Tibial artery (tissue), 4 donors: Measurements from ENCODE around the gene ALX3.

ENCODE experiments used
- DNase-seq, 2 donors: peaks; one replicate each; pipeline ENCODE4 v3.0.0-alpha.2; 2019
- H3K27ac ChIP-seq, 2 donors: fragments of 200-600 bp; sonication (generic) in 1 of 2; 1 replicate in 1 of 2; 2 replicates in 1 of 2; pipeline ENCODE4 v1.5.1; 2018 to 2019; ENCODE audit warnings: mild to moderate bottlenecking in 1 of 2
- H3K27me3 ChIP-seq, 2 donors: fragments of 200-600 bp; sonication (generic) in 1 of 2; one replicate each; pipeline versions ENCODE4 v1.5.1 to v1.6.0; 2016 to 2019
- H3K36me3 ChIP-seq, 3 donors: fragments of 200-600 bp; sonication (generic) in 2 of 3; one replicate each; pipeline ENCODE4 v1.5.1; 2016 to 2019; ENCODE audit warnings: mild to moderate bottlenecking in 2 of 3
- H3K4me1 ChIP-seq, 4 donors: fragments of 200-600 bp; sonication (generic) in 2 of 4; 1 replicate in 3 of 4; 2 replicates in 1 of 4; pipeline ENCODE4 v1.5.1; 2016 to 2019
- H3K4me3 ChIP-seq, 2 donors: fragments of 200-600 bp; sonication (generic) in 1 of 2; 1 replicate in 1 of 2; 2 replicates in 1 of 2; pipeline ENCODE4 v1.5.1; 2018 to 2019; ENCODE audit warnings: mild to moderate bottlenecking in 2 of 2
- H3K9me3 ChIP-seq, 3 donors: fragments of 200-600 bp; sonication (generic) in 1 of 3; one replicate each; pipeline ENCODE4 v1.5.1; 2016 to 2019
- intact Hi-C: fragments of 100-400 bp; cut with DNase I; formaldehyde crosslinking; loops from one replicate; pipeline ENCODE4 v1.15.0; 2023; ENCODE audit warnings: low total_unique reads
- TF ChIP-seq, protein P1 (sequence below), 2 experiments: fragments of 200-600 bp in 1 of 2; fragments of 450-650 bp in 1 of 2; IDR thresholded peaks; one replicate each; pipeline ENCODE4 v1.5.1; 2017 to 2019; ENCODE audit warnings: antibody characterized with exemption in 2 of 2, mild to moderate bottlenecking in 1 of 2, moderate library complexity in 1 of 2

ALX3 gene

DNA sequence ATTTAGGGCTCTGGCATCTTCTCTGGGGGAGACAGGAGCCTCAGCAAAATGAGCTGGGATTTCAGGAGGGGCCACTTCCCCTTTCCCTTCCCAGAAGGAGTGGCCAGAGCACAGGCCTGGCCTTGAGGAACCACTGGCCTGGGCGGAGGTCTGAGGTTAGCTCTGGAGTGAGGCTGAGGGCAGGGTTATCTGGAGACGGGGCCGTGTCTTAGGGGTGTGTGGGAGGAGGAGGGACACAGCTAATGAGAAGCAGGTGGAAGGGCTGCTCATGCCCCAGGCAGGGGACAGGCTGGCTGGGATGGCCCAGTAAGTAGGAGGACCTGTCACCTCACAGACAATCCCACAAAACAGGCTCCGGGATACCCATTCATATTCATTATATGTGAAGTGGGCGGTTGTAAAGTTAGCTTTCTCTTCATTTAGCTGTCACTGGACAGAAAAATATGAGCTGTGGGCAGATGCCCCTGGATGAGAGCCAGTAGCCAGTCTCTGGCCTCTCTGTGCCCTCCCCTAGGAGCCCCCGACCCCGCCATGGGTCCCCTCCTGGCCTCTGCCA, 12.4 kb downstream of the ALX3 start:
- Histone ChIP-seq H3K36me3 (peaks cover 50 to 82% (median 51%) of the 10 kb centered on the region in 3 donors), H3K4me3 (no peak overlapping the region), H3K27ac (no peak overlapping the region), H3K9me3 (no peaks in the 10 kb centered on the region), H3K4me1 (peaks cover 0 to 5% (median 0%) of the 10 kb centered on the region in 4 donors), H3K27me3 (no peaks in the 10 kb centered on the region)
- intact Hi-C loops, result no loop called here
- DNase-seq, result no peak
- TF ChIP-seq, protein P1, sequence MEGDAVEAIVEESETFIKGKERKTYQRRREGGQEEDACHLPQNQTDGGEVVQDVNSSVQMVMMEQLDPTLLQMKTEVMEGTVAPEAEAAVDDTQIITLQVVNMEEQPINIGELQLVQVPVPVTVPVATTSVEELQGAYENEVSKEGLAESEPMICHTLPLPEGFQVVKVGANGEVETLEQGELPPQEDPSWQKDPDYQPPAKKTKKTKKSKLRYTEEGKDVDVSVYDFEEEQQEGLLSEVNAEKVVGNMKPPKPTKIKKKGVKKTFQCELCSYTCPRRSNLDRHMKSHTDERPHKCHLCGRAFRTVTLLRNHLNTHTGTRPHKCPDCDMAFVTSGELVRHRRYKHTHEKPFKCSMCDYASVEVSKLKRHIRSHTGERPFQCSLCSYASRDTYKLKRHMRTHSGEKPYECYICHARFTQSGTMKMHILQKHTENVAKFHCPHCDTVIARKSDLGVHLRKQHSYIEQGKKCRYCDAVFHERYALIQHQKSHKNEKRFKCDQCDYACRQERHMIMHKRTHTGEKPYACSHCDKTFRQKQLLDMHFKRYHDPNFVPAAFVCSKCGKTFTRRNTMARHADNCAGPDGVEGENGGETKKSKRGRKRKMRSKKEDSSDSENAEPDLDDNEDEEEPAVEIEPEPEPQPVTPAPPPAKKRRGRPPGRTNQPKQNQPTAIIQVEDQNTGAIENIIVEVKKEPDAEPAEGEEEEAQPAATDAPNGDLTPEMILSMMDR (IDR thresholded peaks at IDR 0.05), result no peak

DNA sequence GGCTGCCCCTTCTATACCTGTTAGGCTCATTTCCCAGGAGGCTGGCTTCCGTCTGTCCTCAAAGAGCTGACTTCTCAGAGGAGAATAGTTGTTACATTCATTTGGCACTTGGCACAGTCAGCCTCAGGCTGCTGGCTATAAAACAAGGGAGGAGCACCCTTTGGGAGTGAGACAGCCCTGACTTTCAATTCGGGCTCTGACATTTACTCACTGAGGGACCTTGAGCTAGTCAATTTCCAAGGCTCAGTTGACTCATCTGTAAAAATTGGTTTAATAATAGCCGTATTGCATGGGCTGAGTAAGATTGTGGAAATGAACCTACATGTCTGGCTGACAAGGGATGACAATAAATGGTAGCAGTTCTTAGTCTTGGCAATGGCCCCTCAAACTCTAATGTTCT, 13.7 kb downstream of the ALX3 start:
- peaks cover 0 to 5% (median 0%) of the 10 kb centered on the region in 4 donors for H3K4me1 ChIP-seq
- no peak overlapping the region for H3K27ac ChIP-seq
- H3K4me3 ChIP-seq, result no peak overlapping the region
- H3K9me3 ChIP-seq, result no peaks in the 10 kb centered on the region
- intact Hi-C loops, result no loop called here
- TF ChIP-seq, protein P1 (IDR thresholded peaks at IDR 0.05), result no peak
- H3K36me3 ChIP-seq, result peaks cover 57 to 90% (median 64%) of the 10 kb centered on the region in 3 donors
- no peaks in the 10 kb centered on the region for H3K27me3 ChIP-seq
- no peak for DNase-seq

- Histone ChIP-seq H3K36me3 (peaks cover 57 to 90% (median 69%) of the 10 kb centered on the region in 3 donors), H3K9me3 (no peaks in the 10 kb centered on the region), H3K27me3 (no peaks in the 10 kb centered on the region), H3K4me3 (no peak overlapping the region), H3K27ac (no peak overlapping the region), H3K4me1 (peaks cover 0 to 5% (median 0%) of the 10 kb centered on the region in 4 donors)
- TF ChIP-seq, protein P1 (IDR thresholded peaks at IDR 0.05), result no peak
- no peak for DNase-seq
- intact Hi-C loops, result no loop called here
Observed at GRCh38 chr1:110056285-110056683, 14.2 kb downstream of the ALX3 start.

GRCh38 chr1:110055493-110056284, 14.8 kb downstream of the ALX3 start:
- peaks cover 57 to 90% (median 75%) of the 10 kb centered on the region in 3 donors for H3K36me3 ChIP-seq
- no peaks in the 10 kb centered on the region for H3K9me3 ChIP-seq
- no peak for DNase-seq
- peaks cover 0 to 5% (median 0%) of the 10 kb centered on the region in 4 donors for H3K4me1 ChIP-seq
- no peaks in the 10 kb centered on the region for H3K27me3 ChIP-seq
- intact Hi-C loops, result no loop called here
- H3K27ac ChIP-seq, result no peak overlapping the region
- TF ChIP-seq, protein P1 (IDR thresholded peaks at IDR 0.05), result no peak
- H3K4me3 ChIP-seq, result no peak overlapping the region

GRCh38 chr1:110053552-110054428, 16.7 kb downstream of the ALX3 start:
- Histone ChIP-seq H3K36me3 (peaks cover 62 to 100% (median 92%) of the 10 kb centered on the region in 3 donors), H3K9me3 (no peaks in the 10 kb centered on the region)
- intact Hi-C loops, result loop anchor here (2.0 kb wide), 1 partner anchor 53 kb away; no protein-coding TSS in a partner anchor

More at GRCh38 chr1:110053552-110054428, 16.7 kb downstream of the ALX3 start:
- TF ChIP-seq, protein P1 (IDR thresholded peaks at IDR 0.05), result peak; percentile 85 to 95
- Histone ChIP-seq H3K4me1 (peaks cover 0 to 5% (median 0%) of the 10 kb centered on the region in 4 donors), H3K4me3 (no peak overlapping the region), H3K27ac (no peak overlapping the region), H3K27me3 (no peaks in the 10 kb centered on the region)
- peak in 1 of 2 donors; percentile 71 for DNase-seq
